ENCODE data around the gene ANAPC7.

DNA sequence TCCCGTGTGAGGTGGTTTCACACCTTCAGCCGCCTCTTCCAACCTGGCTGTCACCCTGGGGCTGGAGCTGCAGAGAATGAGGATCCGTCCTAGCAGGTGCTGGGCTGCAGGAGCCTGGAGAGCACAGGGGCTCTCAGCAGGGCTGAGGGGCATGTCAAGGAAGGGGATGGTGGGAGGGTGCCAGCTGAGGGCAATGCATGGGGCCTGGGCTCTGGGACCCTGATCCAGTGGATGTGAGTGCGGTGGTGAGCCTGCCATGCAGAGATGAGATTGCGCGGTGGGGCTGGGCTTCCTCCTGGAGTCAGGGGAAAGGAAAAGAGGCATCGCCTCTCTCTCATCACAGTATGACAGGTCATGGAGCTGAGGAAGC lies 31.5 kb downstream of the ANAPC7 start:
- no peak for TF ChIP-seq EGR1 (conservative IDR thresholded peaks at IDR 0.05)
- TF ChIP-seq, protein P1, sequence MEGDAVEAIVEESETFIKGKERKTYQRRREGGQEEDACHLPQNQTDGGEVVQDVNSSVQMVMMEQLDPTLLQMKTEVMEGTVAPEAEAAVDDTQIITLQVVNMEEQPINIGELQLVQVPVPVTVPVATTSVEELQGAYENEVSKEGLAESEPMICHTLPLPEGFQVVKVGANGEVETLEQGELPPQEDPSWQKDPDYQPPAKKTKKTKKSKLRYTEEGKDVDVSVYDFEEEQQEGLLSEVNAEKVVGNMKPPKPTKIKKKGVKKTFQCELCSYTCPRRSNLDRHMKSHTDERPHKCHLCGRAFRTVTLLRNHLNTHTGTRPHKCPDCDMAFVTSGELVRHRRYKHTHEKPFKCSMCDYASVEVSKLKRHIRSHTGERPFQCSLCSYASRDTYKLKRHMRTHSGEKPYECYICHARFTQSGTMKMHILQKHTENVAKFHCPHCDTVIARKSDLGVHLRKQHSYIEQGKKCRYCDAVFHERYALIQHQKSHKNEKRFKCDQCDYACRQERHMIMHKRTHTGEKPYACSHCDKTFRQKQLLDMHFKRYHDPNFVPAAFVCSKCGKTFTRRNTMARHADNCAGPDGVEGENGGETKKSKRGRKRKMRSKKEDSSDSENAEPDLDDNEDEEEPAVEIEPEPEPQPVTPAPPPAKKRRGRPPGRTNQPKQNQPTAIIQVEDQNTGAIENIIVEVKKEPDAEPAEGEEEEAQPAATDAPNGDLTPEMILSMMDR (IDR thresholded peaks at IDR 0.05 in 2 of 3, conservative IDR thresholded peaks at IDR 0.05 in 1 of 3; ENCODE audit: insufficient read depth in 2 of 3, low read depth in 1 of 3, low read length in 3 of 3), result no peak
- TF ChIP-seq ARHGAP35 (IDR thresholded peaks at IDR 0.05; ENCODE audit: partially characterized antibody), result no peak
- TF ChIP-seq, protein P2, sequence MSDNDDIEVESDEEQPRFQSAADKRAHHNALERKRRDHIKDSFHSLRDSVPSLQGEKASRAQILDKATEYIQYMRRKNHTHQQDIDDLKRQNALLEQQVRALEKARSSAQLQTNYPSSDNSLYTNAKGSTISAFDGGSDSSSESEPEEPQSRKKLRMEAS (CRISPR knock-in tag; IDR thresholded peaks at IDR 0.05), result no peak
- no peak for TF ChIP-seq ZNF707 (CRISPR knock-in tag; conservative IDR thresholded peaks at IDR 0.05)
- TF ChIP-seq KHSRP (IDR thresholded peaks at IDR 0.05), result no peak
- TF ChIP-seq ZNF143 (CRISPR knock-in tag; IDR thresholded peaks at IDR 0.05), result no peak
- TF ChIP-seq, protein P3, sequence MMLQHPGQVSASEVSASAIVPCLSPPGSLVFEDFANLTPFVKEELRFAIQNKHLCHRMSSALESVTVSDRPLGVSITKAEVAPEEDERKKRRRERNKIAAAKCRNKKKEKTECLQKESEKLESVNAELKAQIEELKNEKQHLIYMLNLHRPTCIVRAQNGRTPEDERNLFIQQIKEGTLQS (IDR thresholded peaks at IDR 0.05), result no peak
- TF ChIP-seq, protein P3 (CRISPR knock-in tag; conservative IDR thresholded peaks at IDR 0.05), result no peak
- TF ChIP-seq SRF (CRISPR knock-in tag; IDR thresholded peaks at IDR 0.05), result no peak
- TF ChIP-seq, protein P4, sequence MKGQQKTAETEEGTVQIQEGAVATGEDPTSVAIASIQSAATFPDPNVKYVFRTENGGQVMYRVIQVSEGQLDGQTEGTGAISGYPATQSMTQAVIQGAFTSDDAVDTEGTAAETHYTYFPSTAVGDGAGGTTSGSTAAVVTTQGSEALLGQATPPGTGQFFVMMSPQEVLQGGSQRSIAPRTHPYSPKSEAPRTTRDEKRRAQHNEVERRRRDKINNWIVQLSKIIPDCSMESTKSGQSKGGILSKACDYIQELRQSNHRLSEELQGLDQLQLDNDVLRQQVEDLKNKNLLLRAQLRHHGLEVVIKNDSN (CRISPR knock-in tag; IDR thresholded peaks at IDR 0.05), result no peak
- no peak for TF ChIP-seq KLF10 (CRISPR knock-in tag; IDR thresholded peaks at IDR 0.05)
- TF ChIP-seq POLR2AphosphoS2 (IDR thresholded peaks at IDR 0.05; ENCODE audit: low read length), result no peak
